ENCODE measurements around the gene ITIH4. TPM values are rescaled to one million over a fixed set of nuclear protein-coding genes. Genes with fewer than 3 reads are reported as not detected.

The ITIH4 gene
- not detected for polyA plus RNA-seq (ENCODE audit: low read depth in 6 of 6)

- no peak for DNase-seq
- Mint-ChIP-seq H3K4me3 (peak within 1 kb of the TSS in 1 of 8 donors; percentile 29), H3K27me3 (no peaks in the 10 kb centered on the region), H3K36me3 (no peaks in the 10 kb centered on the region), H3K4me1 (no peaks in the 10 kb centered on the region), H3K9me3 (no peaks in the 10 kb centered on the region), H3K27ac (peak within 1 kb of the TSS in 2 of 6 donors; percentile 57 to 63)
- ATAC-seq (ENCODE audit: low read depth in 2 of 2): no peak
Measured at GRCh38 chr3:52830535-52831258, at the start of gene ITIH4. Gene ITIH4, minus strand, starts transcription at chr3:52830672. Its CDS starts 30 bp downstream, at chr3:52830642.

GRCh38 chr3:52880047-52880446 is 49.6 kb upstream of the ITIH4 start:
- ATAC-seq (ENCODE audit: low read depth in 2 of 2): no peak
- H3K36me3 Mint-ChIP-seq: peaks cover 2% of the 10 kb centered on the region in 2 donors

GRCh38 chr3:52879581-52879980 is 49.1 kb upstream of the ITIH4 start:
- H3K4me3 Mint-ChIP-seq: no peak overlapping the region
- H3K27ac Mint-ChIP-seq: no peak overlapping the region
- H3K27me3 Mint-ChIP-seq: no peaks in the 10 kb centered on the region
- H3K36me3 Mint-ChIP-seq: no peaks in the 10 kb centered on the region
- no peak for DNase-seq
- H3K9me3 Mint-ChIP-seq: no peaks in the 10 kb centered on the region
- no peak for ATAC-seq (ENCODE audit: low read depth in 2 of 2)
- H3K4me1 Mint-ChIP-seq: peaks cover 3 to 16% (median 9%) of the 10 kb centered on the region in 3 donors

More at GRCh38 chr3:52880047-52880446, 49.6 kb upstream of the ITIH4 start:
- H3K27ac Mint-ChIP-seq: no peak overlapping the region
- no peak overlapping the region for H3K4me3 Mint-ChIP-seq
- no peak for DNase-seq
- H3K9me3 Mint-ChIP-seq: no peaks in the 10 kb centered on the region
- no peaks in the 10 kb centered on the region for H3K27me3 Mint-ChIP-seq
- peaks cover 3 to 12% (median 5%) of the 10 kb centered on the region in 3 donors for H3K4me1 Mint-ChIP-seq

GRCh38 chr3:52879090-52879489 is 48.6 kb upstream of the ITIH4 start:
- no peak for ATAC-seq (ENCODE audit: low read depth in 2 of 2)
- DNase-seq: no peak
- no peaks in the 10 kb centered on the region for H3K36me3 Mint-ChIP-seq
- H3K4me1 Mint-ChIP-seq: peaks cover 3 to 16% (median 9%) of the 10 kb centered on the region in 3 donors
- H3K4me3 Mint-ChIP-seq: no peak overlapping the region
- H3K27me3 Mint-ChIP-seq: no peaks in the 10 kb centered on the region
- H3K27ac Mint-ChIP-seq: peak overlapping the region in 1 of 6 donors; percentile 15
- no peaks in the 10 kb centered on the region for H3K9me3 Mint-ChIP-seq

- H3K36me3 Mint-ChIP-seq: no peaks in the 10 kb centered on the region
- DNase-seq (no peak), ATAC-seq (ENCODE audit: low read depth in 2 of 2) (no peak)
- H3K4me3 Mint-ChIP-seq: no peak overlapping the region
- no peak overlapping the region for H3K27ac Mint-ChIP-seq
- peaks cover under 1 to 18% (median 9%) of the 10 kb centered on the region in 3 donors for H3K4me1 Mint-ChIP-seq
- H3K27me3 Mint-ChIP-seq: no peaks in the 10 kb centered on the region
- no peaks in the 10 kb centered on the region for H3K9me3 Mint-ChIP-seq
Measured at GRCh38 chr3:52877085-52877484, 46.6 kb upstream of the ITIH4 start.

- Mint-ChIP-seq H3K4me1 (peaks cover 9 to 24% (median 12%) of the 10 kb centered on the region in 3 donors), H3K9me3 (no peaks in the 10 kb centered on the region), H3K27ac (peak overlapping the region in 1 of 6 donors; percentile 62), H3K4me3 (no peak overlapping the region), H3K27me3 (no peaks in the 10 kb centered on the region), H3K36me3 (no peaks in the 10 kb centered on the region)
- ATAC-seq (ENCODE audit: low read depth in 2 of 2) (no peak), DNase-seq (no peak)
Measured at GRCh38 chr3:52874864-52875587, 44.6 kb upstream of the ITIH4 start.

GRCh38 chr3:52874160-52874701 is 43.8 kb upstream of the ITIH4 start:
- no peaks in the 10 kb centered on the region for H3K9me3 Mint-ChIP-seq
- H3K4me3 Mint-ChIP-seq: no peak overlapping the region
- H3K36me3 Mint-ChIP-seq: no peaks in the 10 kb centered on the region
- no peaks in the 10 kb centered on the region for H3K27me3 Mint-ChIP-seq
- no peak overlapping the region for H3K27ac Mint-ChIP-seq
- DNase-seq: no peak
- H3K4me1 Mint-ChIP-seq: peaks cover 9 to 18% (median 15%) of the 10 kb centered on the region in 3 donors
- ATAC-seq (ENCODE audit: low read depth in 2 of 2): no peak

- H3K36me3 Mint-ChIP-seq: no peaks in the 10 kb centered on the region
- no peak overlapping the region for H3K4me3 Mint-ChIP-seq
- no peak overlapping the region for H3K27ac Mint-ChIP-seq
- ATAC-seq (ENCODE audit: low read depth in 2 of 2) (no peak), DNase-seq (no peak)
- H3K9me3 Mint-ChIP-seq: no peaks in the 10 kb centered on the region
- peaks cover 9 to 18% (median 15%) of the 10 kb centered on the region in 3 donors for H3K4me1 Mint-ChIP-seq
- no peaks in the 10 kb centered on the region for H3K27me3 Mint-ChIP-seq
Measured at GRCh38 chr3:52873433-52874159, 43.1 kb upstream of the ITIH4 start.

GRCh38 chr3:52872245-52872644 is 41.8 kb upstream of the ITIH4 start:
- peak overlapping the region in 2 of 6 donors; percentile 55 to 60 for H3K27ac Mint-ChIP-seq

GRCh38 chr3:52871761-52872160 is 41.3 kb upstream of the ITIH4 start:
- Mint-ChIP-seq H3K4me1 (peaks cover 9 to 18% (median 15%) of the 10 kb centered on the region in 3 donors), H3K4me3 (no peak overlapping the region), H3K27ac (peak overlapping the region in 4 of 6 donors; percentile 29 to 82 (median 58)), H3K9me3 (no peaks in the 10 kb centered on the region), H3K27me3 (no peaks in the 10 kb centered on the region), H3K36me3 (peaks cover 0 to under 1% of the 10 kb centered on the region in 2 donors)
- DNase-seq (no peak), ATAC-seq (ENCODE audit: low read depth in 2 of 2) (no peak)

More at GRCh38 chr3:52872245-52872644, 41.8 kb upstream of the ITIH4 start:
- Mint-ChIP-seq H3K4me1 (peaks cover 9 to 18% (median 15%) of the 10 kb centered on the region in 3 donors), H3K36me3 (no peaks in the 10 kb centered on the region), H3K4me3 (no peak overlapping the region), H3K27me3 (no peaks in the 10 kb centered on the region), H3K9me3 (no peaks in the 10 kb centered on the region)
- DNase-seq: no peak
- ATAC-seq (ENCODE audit: low read depth in 2 of 2): no peak

- H3K4me1 Mint-ChIP-seq: peaks cover 12 to 17% (median 15%) of the 10 kb centered on the region in 3 donors
- H3K27ac Mint-ChIP-seq: no peak overlapping the region
- ATAC-seq (ENCODE audit: low read depth in 2 of 2) (no peak), DNase-seq (no peak)
- H3K36me3 Mint-ChIP-seq: peaks cover 10 to 14% of the 10 kb centered on the region in 2 donors
- H3K27me3 Mint-ChIP-seq: no peaks in the 10 kb centered on the region
- H3K4me3 Mint-ChIP-seq: no peak overlapping the region
- peaks cover 0 to 10% (median 4%) of the 10 kb centered on the region in 7 donors for H3K9me3 Mint-ChIP-seq
Measured at GRCh38 chr3:52870471-52870870, 40.0 kb upstream of the ITIH4 start.

GRCh38 chr3:52866427-52866826 is 36.0 kb upstream of the ITIH4 start:
- H3K27me3 Mint-ChIP-seq: no peaks in the 10 kb centered on the region
- no peak overlapping the region for H3K4me3 Mint-ChIP-seq
- ATAC-seq (ENCODE audit: low read depth in 2 of 2) (no peak), DNase-seq (no peak)
- H3K9me3 Mint-ChIP-seq: peaks cover 2 to 29% (median 17%) of the 10 kb centered on the region in 7 donors
- peak overlapping the region in 2 of 6 donors; percentile 7 to 21 for H3K27ac Mint-ChIP-seq
- H3K36me3 Mint-ChIP-seq: peaks cover 29 to 30% of the 10 kb centered on the region in 2 donors
- H3K4me1 Mint-ChIP-seq: peaks cover 1 to 12% (median 5%) of the 10 kb centered on the region in 3 donors

GRCh38 chr3:52865994-52866393 is 35.5 kb upstream of the ITIH4 start:
- no peaks in the 10 kb centered on the region for H3K27me3 Mint-ChIP-seq
- peaks cover 2 to 29% (median 17%) of the 10 kb centered on the region in 7 donors for H3K9me3 Mint-ChIP-seq
- ATAC-seq (ENCODE audit: low read depth in 2 of 2): no peak
- H3K4me3 Mint-ChIP-seq: no peak overlapping the region
- H3K4me1 Mint-ChIP-seq: peaks cover 0 to 12% (median 3%) of the 10 kb centered on the region in 3 donors
- H3K27ac Mint-ChIP-seq: peak overlapping the region in 2 of 6 donors; percentile 7 to 35
- no peak for DNase-seq
- peaks cover 29 to 30% of the 10 kb centered on the region in 2 donors for H3K36me3 Mint-ChIP-seq

All from naive B cell (primary cell).